Measurements from ENCODE around the gene RCBTB1.

The RCBTB1 gene

GRCh38 chr13:49550942-49551644 lies 34.3 kb downstream of the RCBTB1 start:
- H3K4me3 ChIP-seq (ENCODE audit: low read length) = no peak overlapping the region
- TF ChIP-seq EZH2phosphoT487 (IDR thresholded peaks at IDR 0.05; ENCODE audit: low read depth) = no peak
- TF ChIP-seq CTCF (IDR thresholded peaks at IDR 0.05; ENCODE audit: low read depth, low read length) = no peak
- no peak overlapping the region for H2AFZ ChIP-seq (ENCODE audit: low read depth, low read length)
- no peaks in the 10 kb centered on the region for H3K27me3 ChIP-seq (ENCODE audit: low read depth, low read length)
- no peaks in the 10 kb centered on the region for H3K9me3 ChIP-seq (ENCODE audit: insufficient read depth, low read length)
- no peaks in the 10 kb centered on the region for H3K4me1 ChIP-seq (ENCODE audit: low read length)
- H3K79me2 ChIP-seq (ENCODE audit: low read length) = no peaks in the 10 kb centered on the region
- H3K36me3 ChIP-seq (replicated peaks; ENCODE audit: low read depth, low read length) = peaks cover 6% of the 10 kb centered on the region
- no peak overlapping the region for H3K27ac ChIP-seq (ENCODE audit: low read length)
- H3K4me2 ChIP-seq (ENCODE audit: low read length) = no peak overlapping the region
- H3K9ac ChIP-seq (ENCODE audit: low read length) = no peak overlapping the region
- H4K20me1 ChIP-seq (ENCODE audit: insufficient read depth, low read length) = no peaks in the 10 kb centered on the region

DNA sequence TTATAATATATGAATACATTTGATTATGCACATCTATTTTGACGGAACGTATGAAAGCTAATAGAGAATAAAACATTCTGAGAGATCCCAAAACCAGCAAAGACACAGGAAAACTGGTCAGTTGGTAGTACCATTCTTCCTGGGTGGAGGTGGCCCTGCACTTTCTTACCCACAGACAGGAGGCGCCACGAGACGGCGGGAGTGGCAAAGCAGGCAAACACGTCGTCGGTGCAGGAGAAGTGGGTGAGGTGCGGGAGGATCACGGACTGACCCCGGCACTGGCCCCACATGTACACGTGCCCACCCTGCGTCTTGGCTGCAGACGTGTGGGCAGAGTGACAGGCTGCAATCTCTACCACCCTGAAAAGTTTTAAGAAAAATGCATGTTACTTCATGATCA lies 36.1 kb downstream of the RCBTB1 start:
- Histone ChIP-seq H3K4me3 (ENCODE audit: low read length) (no peak overlapping the region), H3K36me3 (replicated peaks; ENCODE audit: low read depth, low read length) (peaks cover 9% of the 10 kb centered on the region), H3K9me3 (ENCODE audit: insufficient read depth, low read length) (no peaks in the 10 kb centered on the region), H3K4me1 (ENCODE audit: low read length) (no peaks in the 10 kb centered on the region), H3K9ac (ENCODE audit: low read length) (no peak overlapping the region), H3K4me2 (ENCODE audit: low read length) (no peak overlapping the region), H3K27me3 (ENCODE audit: low read depth, low read length) (no peaks in the 10 kb centered on the region), H3K27ac (ENCODE audit: low read length) (no peak overlapping the region), H2AFZ (ENCODE audit: low read depth, low read length) (no peak overlapping the region), H4K20me1 (ENCODE audit: insufficient read depth, low read length) (no peaks in the 10 kb centered on the region), H3K79me2 (ENCODE audit: low read length) (no peaks in the 10 kb centered on the region)
- TF ChIP-seq CTCF (IDR thresholded peaks at IDR 0.05; ENCODE audit: low read depth, low read length) (peak; percentile 16; the same call in 1 of the 2 replicates), EZH2phosphoT487 (IDR thresholded peaks at IDR 0.05; ENCODE audit: low read depth) (no peak)

DNA sequence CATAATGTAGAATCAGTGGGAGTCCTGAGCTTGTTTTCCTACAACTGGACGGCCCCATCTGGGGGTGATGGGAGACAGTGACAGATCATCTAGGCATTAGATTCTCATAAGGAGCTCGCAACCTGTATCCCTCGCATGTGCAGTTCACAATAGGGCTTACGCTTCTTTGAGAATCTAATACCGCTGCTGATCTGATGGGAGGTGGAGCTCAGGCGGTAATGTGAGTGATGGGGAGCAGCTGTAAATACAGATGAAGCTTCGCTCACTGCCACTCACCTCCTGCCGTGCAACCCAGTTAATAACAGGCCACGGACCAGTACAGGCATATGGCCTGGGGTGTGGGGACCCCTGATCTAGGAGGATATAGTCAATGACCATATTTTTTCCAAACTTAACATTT lies 38.8 kb downstream of the RCBTB1 start:
- no peak overlapping the region for H3K27ac ChIP-seq (ENCODE audit: low read length)
- H4K20me1 ChIP-seq (ENCODE audit: insufficient read depth, low read length) = no peaks in the 10 kb centered on the region
- TF ChIP-seq CTCF (IDR thresholded peaks at IDR 0.05; ENCODE audit: low read depth, low read length) (no peak), EZH2phosphoT487 (IDR thresholded peaks at IDR 0.05; ENCODE audit: low read depth) (no peak)
- peaks cover 9% of the 10 kb centered on the region for H3K36me3 ChIP-seq (replicated peaks; ENCODE audit: low read depth, low read length)
- H3K4me3 ChIP-seq (ENCODE audit: low read length) = no peak overlapping the region
- no peaks in the 10 kb centered on the region for H3K79me2 ChIP-seq (ENCODE audit: low read length)
- H3K4me2 ChIP-seq (ENCODE audit: low read length) = no peak overlapping the region
- no peaks in the 10 kb centered on the region for H3K27me3 ChIP-seq (ENCODE audit: low read depth, low read length)
- H2AFZ ChIP-seq (ENCODE audit: low read depth, low read length) = no peak overlapping the region
- no peaks in the 10 kb centered on the region for H3K4me1 ChIP-seq (ENCODE audit: low read length)
- no peak overlapping the region for H3K9ac ChIP-seq (ENCODE audit: low read length)
- H3K9me3 ChIP-seq (ENCODE audit: insufficient read depth, low read length) = no peaks in the 10 kb centered on the region

DNA sequence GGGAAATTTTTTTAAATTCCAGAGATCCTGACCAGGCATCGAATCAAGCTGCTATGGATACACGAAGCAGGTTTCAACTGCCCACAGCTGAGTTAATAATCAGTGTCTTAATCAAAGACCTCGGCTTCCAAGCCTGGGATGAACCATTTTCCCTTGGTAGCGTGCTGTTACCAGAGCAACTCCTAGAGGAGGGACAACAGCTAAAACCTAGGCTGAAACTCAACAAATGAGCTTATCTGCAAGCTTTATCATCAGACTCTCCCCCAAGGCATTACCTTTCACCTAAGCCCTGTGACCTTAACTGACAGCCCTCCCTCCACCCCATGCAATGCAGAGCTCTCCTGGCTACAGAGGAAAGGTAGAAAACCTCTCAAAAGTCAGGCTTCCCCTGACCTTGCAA lies 39.7 kb downstream of the RCBTB1 start:
- H3K36me3 ChIP-seq (replicated peaks; ENCODE audit: low read depth, low read length) = peaks cover 9% of the 10 kb centered on the region
- H3K27ac ChIP-seq (ENCODE audit: low read length) = no peak overlapping the region

More for the DNA sequence above, 39.7 kb downstream of the RCBTB1 start:
- Histone ChIP-seq H3K9me3 (ENCODE audit: insufficient read depth, low read length) (no peaks in the 10 kb centered on the region), H3K27me3 (ENCODE audit: low read depth, low read length) (no peaks in the 10 kb centered on the region), H3K4me1 (ENCODE audit: low read length) (no peaks in the 10 kb centered on the region), H3K79me2 (ENCODE audit: low read length) (no peaks in the 10 kb centered on the region), H3K4me2 (ENCODE audit: low read length) (no peak overlapping the region), H4K20me1 (ENCODE audit: insufficient read depth, low read length) (no peaks in the 10 kb centered on the region), H3K9ac (ENCODE audit: low read length) (no peak overlapping the region), H2AFZ (ENCODE audit: low read depth, low read length) (no peak overlapping the region), H3K4me3 (ENCODE audit: low read length) (no peak overlapping the region)
- TF ChIP-seq EZH2phosphoT487 (IDR thresholded peaks at IDR 0.05; ENCODE audit: low read depth) (no peak), CTCF (IDR thresholded peaks at IDR 0.05; ENCODE audit: low read depth, low read length) (no peak)

All from OCI-LY3 (cell line).